Measurements from ENCODE around the gene MAB21L3. TPM values are rescaled to one million over a fixed set of nuclear protein-coding genes. Genes with fewer than 3 reads are reported as not detected.
A peak's percentile ranks its signal among the peaks of the same experiment; 100 is the strongest.

Gene MAB21L3
- total and polyA plus RNA-seq, 2 of the 13 experiments (the other 11 are each of a cell fraction or from before 2014, with no cell fraction given), result 0.55 to 4.1 TPM

DNA sequence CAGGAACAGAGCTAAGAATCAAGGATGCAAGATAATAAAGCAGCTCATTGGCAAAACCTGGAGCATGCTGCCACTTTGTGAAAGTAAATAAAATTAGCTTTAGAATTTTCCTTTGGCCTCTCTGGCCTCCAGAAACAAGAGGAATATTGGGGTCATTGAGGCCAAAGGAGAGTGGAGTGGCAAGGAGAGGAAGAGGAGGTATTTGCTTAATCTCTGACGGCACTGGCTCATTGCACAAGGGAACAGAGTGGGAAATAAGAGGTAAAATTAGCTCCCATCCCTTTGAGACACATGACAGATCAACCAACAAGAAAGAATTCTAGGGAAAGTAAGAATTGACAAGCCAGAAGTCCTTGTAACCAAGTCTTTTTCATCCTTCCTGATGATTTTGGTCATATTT lies 48.4 kb downstream of the MAB21L3 start (continued):
- TF ChIP-seq ZBTB8A (CRISPR knock-in tag; IDR thresholded peaks at IDR 0.05; ENCODE audit: borderline replicate concordance, low read depth), result no peak
- no peak for TF ChIP-seq TOPORS (CRISPR knock-in tag; IDR thresholded peaks at IDR 0.05)
- TF ChIP-seq ZNF792 (CRISPR knock-in tag; IDR thresholded peaks at IDR 0.05), result no peak
- TF ChIP-seq, protein P1, sequence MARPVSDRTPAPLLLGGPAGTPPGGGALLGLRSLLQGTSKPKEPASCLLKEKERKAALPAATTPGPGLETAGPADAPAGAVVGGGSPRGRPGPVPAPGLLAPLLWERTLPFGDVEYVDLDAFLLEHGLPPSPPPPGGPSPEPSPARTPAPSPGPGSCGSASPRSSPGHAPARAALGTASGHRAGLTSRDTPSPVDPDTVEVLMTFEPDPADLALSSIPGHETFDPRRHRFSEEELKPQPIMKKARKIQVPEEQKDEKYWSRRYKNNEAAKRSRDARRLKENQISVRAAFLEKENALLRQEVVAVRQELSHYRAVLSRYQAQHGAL (CRISPR knock-in tag; IDR thresholded peaks at IDR 0.05; ENCODE audit: not compliant biosample characterization), result no peak
- TF ChIP-seq, protein P2, sequence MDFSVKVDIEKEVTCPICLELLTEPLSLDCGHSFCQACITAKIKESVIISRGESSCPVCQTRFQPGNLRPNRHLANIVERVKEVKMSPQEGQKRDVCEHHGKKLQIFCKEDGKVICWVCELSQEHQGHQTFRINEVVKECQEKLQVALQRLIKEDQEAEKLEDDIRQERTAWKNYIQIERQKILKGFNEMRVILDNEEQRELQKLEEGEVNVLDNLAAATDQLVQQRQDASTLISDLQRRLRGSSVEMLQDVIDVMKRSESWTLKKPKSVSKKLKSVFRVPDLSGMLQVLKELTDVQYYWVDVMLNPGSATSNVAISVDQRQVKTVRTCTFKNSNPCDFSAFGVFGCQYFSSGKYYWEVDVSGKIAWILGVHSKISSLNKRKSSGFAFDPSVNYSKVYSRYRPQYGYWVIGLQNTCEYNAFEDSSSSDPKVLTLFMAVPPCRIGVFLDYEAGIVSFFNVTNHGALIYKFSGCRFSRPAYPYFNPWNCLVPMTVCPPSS (IDR thresholded peaks at IDR 0.05), result no peak
- no peak for TF ChIP-seq ZNF549 (CRISPR knock-in tag; IDR thresholded peaks at IDR 0.05)
- TF ChIP-seq, protein P3, sequence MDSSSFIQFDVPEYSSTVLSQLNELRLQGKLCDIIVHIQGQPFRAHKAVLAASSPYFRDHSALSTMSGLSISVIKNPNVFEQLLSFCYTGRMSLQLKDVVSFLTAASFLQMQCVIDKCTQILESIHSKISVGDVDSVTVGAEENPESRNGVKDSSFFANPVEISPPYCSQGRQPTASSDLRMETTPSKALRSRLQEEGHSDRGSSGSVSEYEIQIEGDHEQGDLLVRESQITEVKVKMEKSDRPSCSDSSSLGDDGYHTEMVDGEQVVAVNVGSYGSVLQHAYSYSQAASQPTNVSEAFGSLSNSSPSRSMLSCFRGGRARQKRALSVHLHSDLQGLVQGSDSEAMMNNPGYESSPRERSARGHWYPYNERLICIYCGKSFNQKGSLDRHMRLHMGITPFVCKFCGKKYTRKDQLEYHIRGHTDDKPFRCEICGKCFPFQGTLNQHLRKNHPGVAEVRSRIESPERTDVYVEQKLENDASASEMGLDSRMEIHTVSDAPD (CRISPR knock-in tag; IDR thresholded peaks at IDR 0.05), result no peak
- TF ChIP-seq ZBTB1 (CRISPR knock-in tag; IDR thresholded peaks at IDR 0.05; ENCODE audit: borderline replicate concordance), result no peak

DNA sequence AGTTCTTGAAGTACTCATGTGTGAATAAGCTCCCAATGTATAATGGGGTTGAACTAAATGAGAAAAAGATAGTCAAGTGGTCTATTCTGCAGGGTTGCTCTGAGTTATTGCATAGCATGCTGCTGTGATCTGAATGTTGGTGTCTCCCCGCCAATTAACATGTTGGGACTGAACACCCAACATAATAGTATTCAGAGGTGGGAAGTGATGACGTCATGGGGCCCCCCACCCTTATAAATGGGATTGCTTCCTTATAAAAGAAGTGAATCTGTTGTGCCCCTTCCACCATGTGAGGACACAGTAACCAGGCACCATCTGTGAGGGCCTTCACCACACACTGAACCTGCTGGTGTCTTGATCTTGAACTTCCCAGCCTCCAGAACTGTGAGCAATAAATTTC lies 50.2 kb downstream of the MAB21L3 start:
- Histone ChIP-seq H3K4me3 (replicated peaks in 1 of 3; ENCODE audit: insufficient read depth in 1 of 3, low read depth in 2 of 3, low read length in 3 of 3) (no peak overlapping the region), H3K9ac (ENCODE audit: insufficient read depth, low read depth, low read length) (no peak overlapping the region), H4K20me1 (ENCODE audit: insufficient read depth, low read length) (no peaks in the 10 kb centered on the region), H3K36me3 (replicated peaks in 1 of 2; ENCODE audit: control insufficient read depth in 1 of 2, insufficient read depth in 2 of 2, low read length in 2 of 2) (no peaks in the 10 kb centered on the region), H3K79me2 (ENCODE audit: insufficient read depth, low read length) (no peaks in the 10 kb centered on the region), H3K27ac (ENCODE audit: extremely low read length, insufficient read depth, low read length) (no peak overlapping the region), H3K27me3 (ENCODE audit: control insufficient read depth in 1 of 2, insufficient read depth in 2 of 2, low read length in 2 of 2) (no peaks in the 10 kb centered on the region; a peak in 1 of 5 replicates), H3K4me2 (ENCODE audit: low read depth, low read length) (no peak overlapping the region), H3K4me1 (ENCODE audit: insufficient read depth, low read length) (peaks cover 51% of the 10 kb centered on the region), H3K9me3 (ENCODE audit: low read length) (no peaks in the 10 kb centered on the region), H2AFZ (ENCODE audit: low read length) (no peak overlapping the region)
- FAIRE-seq (no peak), DNase-seq (ENCODE audit: low spot score) (no peak), ATAC-seq (no peak)
- intact Hi-C loops (cut with micrococcal nuclease; ENCODE audit: unreplicated experiment) (no loop called here), in situ Hi-C loops (cut with HindIII; ENCODE audit: extremely low pct_ligation_motif_present, low pct_unique_long_range_greater_than_20kb) (loop anchor here (25.0 kb wide), 1 partner anchor 101 kb away; no protein-coding TSS in a partner anchor)
- WGBS (ENCODE audit: low lambda C conversion rate), result 39% methylated on average over 2 of the region's 2 CpGs
- BruUV-seq (replicated peaks), result no TSS peak
- no peak for TF ChIP-seq ZNF10 (CRISPR knock-in tag; IDR thresholded peaks at IDR 0.05; ENCODE audit: borderline replicate concordance, low read depth)
- TF ChIP-seq ATF7 (IDR thresholded peaks at IDR 0.05), result peak; percentile 97
- no peak for TF ChIP-seq ATF7 (CRISPR knock-in tag; IDR thresholded peaks at IDR 0.05)
- TF ChIP-seq, protein P4, sequence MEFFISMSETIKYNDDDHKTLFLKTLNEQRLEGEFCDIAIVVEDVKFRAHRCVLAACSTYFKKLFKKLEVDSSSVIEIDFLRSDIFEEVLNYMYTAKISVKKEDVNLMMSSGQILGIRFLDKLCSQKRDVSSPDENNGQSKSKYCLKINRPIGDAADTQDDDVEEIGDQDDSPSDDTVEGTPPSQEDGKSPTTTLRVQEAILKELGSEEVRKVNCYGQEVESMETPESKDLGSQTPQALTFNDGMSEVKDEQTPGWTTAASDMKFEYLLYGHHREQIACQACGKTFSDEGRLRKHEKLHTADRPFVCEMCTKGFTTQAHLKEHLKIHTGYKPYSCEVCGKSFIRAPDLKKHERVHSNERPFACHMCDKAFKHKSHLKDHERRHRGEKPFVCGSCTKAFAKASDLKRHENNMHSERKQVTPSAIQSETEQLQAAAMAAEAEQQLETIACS (CRISPR knock-in tag; IDR thresholded peaks at IDR 0.05), result no peak
- no peak for TF ChIP-seq RBM39 (IDR thresholded peaks at IDR 0.05; ENCODE audit: low read depth, low read length, poor library complexity, severe bottlenecking)
- TF ChIP-seq CREB1 (IDR thresholded peaks at IDR 0.05), result peak; percentile 94
- no peak for TF ChIP-seq CREB1 (CRISPR knock-in tag; IDR thresholded peaks at IDR 0.05)
- TF ChIP-seq ZNF564 (CRISPR knock-in tag; IDR thresholded peaks at IDR 0.05), result peak; percentile 67; the same call in 1 of the 2 replicates
- TF ChIP-seq ERF (CRISPR knock-in tag; IDR thresholded peaks at IDR 0.05), result no peak
- TF ChIP-seq ZFP82 (CRISPR knock-in tag; IDR thresholded peaks at IDR 0.05; ENCODE audit: borderline replicate concordance), result no peak
- TF ChIP-seq, protein P5, sequence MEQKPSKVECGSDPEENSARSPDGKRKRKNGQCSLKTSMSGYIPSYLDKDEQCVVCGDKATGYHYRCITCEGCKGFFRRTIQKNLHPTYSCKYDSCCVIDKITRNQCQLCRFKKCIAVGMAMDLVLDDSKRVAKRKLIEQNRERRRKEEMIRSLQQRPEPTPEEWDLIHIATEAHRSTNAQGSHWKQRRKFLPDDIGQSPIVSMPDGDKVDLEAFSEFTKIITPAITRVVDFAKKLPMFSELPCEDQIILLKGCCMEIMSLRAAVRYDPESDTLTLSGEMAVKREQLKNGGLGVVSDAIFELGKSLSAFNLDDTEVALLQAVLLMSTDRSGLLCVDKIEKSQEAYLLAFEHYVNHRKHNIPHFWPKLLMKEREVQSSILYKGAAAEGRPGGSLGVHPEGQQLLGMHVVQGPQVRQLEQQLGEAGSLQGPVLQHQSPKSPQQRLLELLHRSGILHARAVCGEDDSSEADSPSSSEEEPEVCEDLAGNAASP (CRISPR knock-in tag; IDR thresholded peaks at IDR 0.05; ENCODE audit: borderline replicate concordance), result no peak
- no peak for TF ChIP-seq ZBTB7A (CRISPR knock-in tag; IDR thresholded peaks at IDR 0.05)
- ChIA-PET CTCF (ENCODE audit: low intra/inter-chr PET ratio, low total read pairs) (no interaction called here), POLR2A (no interaction called here)
